Purkinje cell (primary cell): ENCODE measurements around the gene SLK. TPM values are rescaled to one million over a fixed set of nuclear protein-coding genes. Genes with fewer than 3 reads are reported as not detected.

Experiments
- polyA plus RNA-seq: library from polyadenylated mRNA; unstranded; fragments of >200 nt; fragmentation: Nextera tagmentation; gene quantifications from 2 replicates; pipeline ENCODE4 v1.2.1, GENCODE V29; 2014

The SLK gene
- polyA plus RNA-seq, result 16.7 and 18.5 TPM in 2 replicates

DNA sequence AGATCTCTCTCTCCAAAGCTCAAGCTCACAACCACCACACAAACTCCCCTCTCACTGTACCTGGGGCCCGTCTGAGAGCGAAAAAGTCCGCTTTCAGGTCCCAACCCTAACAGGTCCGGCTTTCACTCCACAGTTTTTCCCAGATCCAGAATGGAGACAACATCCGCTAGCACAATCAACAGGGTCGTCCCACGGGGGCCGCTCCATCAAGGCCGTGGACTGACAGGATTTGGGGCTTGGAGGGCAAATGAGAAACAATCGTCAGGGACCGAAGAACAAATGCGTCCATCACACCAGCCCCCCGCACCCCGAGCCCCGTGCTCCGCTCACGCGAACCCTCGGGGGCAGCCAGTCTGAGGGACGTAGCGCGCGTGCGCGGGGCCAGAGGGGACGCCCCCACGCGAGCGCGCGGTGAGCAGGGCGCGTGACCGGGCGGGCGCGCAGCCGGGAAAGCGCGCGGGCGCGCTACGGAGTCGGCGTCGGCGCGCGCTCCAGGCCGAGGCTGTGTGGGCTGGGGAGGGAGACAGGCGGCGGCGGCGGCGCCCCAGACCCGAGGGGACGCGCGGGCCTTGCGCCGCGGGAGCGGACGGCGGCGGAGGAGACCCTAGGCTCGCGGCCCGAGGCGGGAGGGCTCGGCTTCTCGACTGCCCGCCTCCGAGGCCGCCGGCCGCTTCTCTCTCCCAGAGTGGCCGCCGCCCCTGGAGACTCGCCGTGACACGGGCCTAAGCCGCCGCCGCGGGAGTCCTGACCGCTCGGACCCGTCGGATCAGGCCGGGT, at the start of gene SLK:
SLK (plus strand) TSS at position 470 of the 777 bp plus-strand sequence. CDS start 606 bp downstream, outside the sequence.

DNA sequence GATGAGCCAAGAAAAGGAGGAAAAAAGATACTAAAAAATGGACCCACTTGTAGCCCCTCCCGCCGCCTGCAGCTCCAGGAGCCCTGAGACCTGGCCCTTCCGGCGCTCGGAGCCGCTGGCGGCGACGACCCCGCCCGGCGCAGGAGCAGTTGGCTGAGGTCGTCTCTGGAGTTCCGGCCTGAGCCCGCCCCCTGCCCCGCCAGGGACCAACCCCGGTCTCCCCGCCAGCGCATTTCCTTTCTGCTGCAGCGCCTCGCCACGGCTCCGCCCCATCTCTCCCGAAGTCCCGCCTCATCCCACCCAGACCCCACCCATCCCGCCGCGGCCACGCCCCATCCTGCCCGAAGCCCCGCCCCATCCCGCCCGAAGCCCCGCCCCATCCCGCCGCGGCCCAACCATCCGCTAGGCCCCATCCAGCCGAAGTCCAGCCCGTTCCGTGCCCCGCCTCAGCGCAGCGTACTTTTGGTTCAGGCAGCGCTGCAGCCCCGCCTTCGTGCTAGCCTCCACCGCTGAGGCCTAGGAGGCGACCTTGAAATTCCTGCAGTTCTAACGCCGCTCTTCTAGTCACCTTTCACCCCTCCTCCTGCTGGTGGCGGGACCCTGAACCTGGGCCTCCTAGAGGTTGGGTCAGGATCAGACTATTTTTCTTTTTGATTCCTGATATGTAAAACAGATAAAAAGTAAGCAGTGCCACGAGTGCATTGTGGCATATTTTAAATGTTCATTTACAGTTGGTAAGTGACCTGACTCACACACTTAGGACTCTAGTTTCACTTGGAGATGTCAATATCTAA, 48.7 kb upstream of the SLK start, which contains the start of gene STN1:
STN1 (minus strand) TSS at position 132 of the 794 bp plus-strand sequence. CDS start 590 bp downstream, outside the sequence.

Other genes with a start within 250 kb of the SLK start
- gene SH3PXD2A, start 111.6 kb upstream of the SLK start, polyA plus RNA-seq, result 4.9 and 5.5 TPM in 2 replicates
- gene STN1, start 49.0 kb upstream of the SLK start, polyA plus RNA-seq, result 10.6 and 11.6 TPM in 2 replicates
- gene COL17A1, start 118.7 kb downstream of the SLK start, polyA plus RNA-seq, result not detected in 2 replicates
- 15.8 and 19.0 TPM in 2 replicates for gene SFR1, start 155.0 kb downstream of the SLK start, polyA plus RNA-seq